MCF 10A (cell line): Measurements from ENCODE around the gene HMGN4. TPM values are rescaled to one million over a fixed set of nuclear protein-coding genes. Genes with fewer than 3 reads are reported as not detected.

Experiments
- BruUV-seq: library from RNA; stranded (reverse); fragments of 400-500 nt; replicated peaks from 2 replicates; lab custom pipeline; 2021; lab: Mats Ljungman, UMichigan
- CTCF ChIA-PET: fragments of 300-600 bp; sonication (Branson Sonifier 250); formaldehyde crosslinking; extraction: SDS; loops from one replicate; lab custom pipeline; 2021; ENCODE audit warnings: antibody characterized with exemption, inconsistent platforms; lab: Yijun Ruan, JAX
- POLR2A ChIA-PET: fragments of 300-600, 350-650 bp; sonication (Branson Sonifier 250); formaldehyde crosslinking; extraction: SDS; loops from one replicate; lab custom pipeline; 2020; ENCODE audit warnings: antibody characterized with exemption, inconsistent platforms; lab: Yijun Ruan, JAX
- DNase-seq: peaks from one replicate; pipeline ENCODE4 v3.0.0-alpha.2; 2018; ENCODE audit not compliant: unreplicated experiment
- H3K27ac Mint-ChIP-seq: one replicate; pipeline ENCODE4 v1.8.0; 2022; ENCODE audit warnings: mild to moderate bottlenecking, low read depth, mixed read lengths; ENCODE audit not compliant: unreplicated experiment
- H3K27me3 Mint-ChIP-seq: one replicate; pipeline ENCODE4 v1.8.0; 2022; ENCODE audit warnings: mixed read lengths; ENCODE audit not compliant: insufficient read depth, unreplicated experiment
- H3K36me3 Mint-ChIP-seq: one replicate; pipeline ENCODE4 v1.8.0; 2022; ENCODE audit warnings: mild to moderate bottlenecking, moderate library complexity, mixed read lengths; ENCODE audit not compliant: insufficient read depth, unreplicated experiment
- H3K4me1 Mint-ChIP-seq: one replicate; pipeline ENCODE4 v1.8.0; 2022; ENCODE audit warnings: mixed read lengths; ENCODE audit not compliant: insufficient read depth, unreplicated experiment
- H3K4me3 Mint-ChIP-seq: one replicate; pipeline ENCODE4 v1.8.0; 2022; ENCODE audit warnings: mild to moderate bottlenecking, moderate library complexity, mixed read lengths; ENCODE audit not compliant: unreplicated experiment
- H3K9me3 Mint-ChIP-seq: one replicate; pipeline ENCODE4 v1.8.0; 2022; ENCODE audit warnings: mixed read lengths; ENCODE audit not compliant: unreplicated experiment
- intact Hi-C: fragments of 100-400 bp; cut with micrococcal nuclease; formaldehyde crosslinking; loops from 2 replicates; pipeline ENCODE4 v1.14.1; 2022
- total RNA-seq: library from RNA; stranded (reverse); gene quantifications from 2 replicates; pipeline ENCODE4 v1.2.3, GENCODE V29; 2022
- TF ChIP-seq, protein P1 (sequence below): fragments of 200-600 bp; IDR thresholded peaks from one replicate; pipeline ENCODE4 v1.8.0; 2022; ENCODE audit warnings: antibody characterized with exemption, mild to moderate bottlenecking; ENCODE audit not compliant: unreplicated experiment

Gene HMGN4
- total RNA-seq, 1 experiment from 2014 or later, result 71.7 TPM

DNA sequence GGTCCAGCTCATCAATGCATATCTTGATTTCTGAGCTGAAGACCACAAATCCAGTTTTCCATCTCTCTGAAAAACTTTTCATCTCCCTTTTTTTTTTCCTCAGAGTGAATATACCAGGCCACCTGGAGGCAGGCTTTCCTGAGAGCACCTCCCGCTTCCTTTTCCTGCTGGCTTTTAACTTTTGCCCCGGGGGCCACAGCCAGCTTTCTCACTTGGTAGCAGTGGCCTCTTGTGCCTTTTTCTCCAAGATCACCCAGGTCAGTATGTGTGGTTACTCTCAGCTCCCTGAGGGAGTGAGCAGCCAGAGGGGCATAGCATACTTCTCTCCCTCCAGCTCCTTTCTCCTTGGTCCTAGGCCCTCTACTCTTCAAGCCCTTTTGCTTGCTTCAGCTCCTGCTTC, 38.1 kb upstream of the HMGN4 start, which contains the start of gene BTN1A1:
BTN1A1 (plus strand) TSS at position 202 of the 400 bp plus-strand sequence. CDS start 984 bp downstream, outside the sequence.
- H3K36me3 Mint-ChIP-seq, result no peaks in the 10 kb centered on the region
- ChIA-PET POLR2A (no interaction called here), CTCF (interaction anchor here (0.6 kb wide), 2 partner anchors 8 to 74 kb away, joined by 4 read pairs; no protein-coding TSS in a partner anchor)
- TF ChIP-seq, protein P1, sequence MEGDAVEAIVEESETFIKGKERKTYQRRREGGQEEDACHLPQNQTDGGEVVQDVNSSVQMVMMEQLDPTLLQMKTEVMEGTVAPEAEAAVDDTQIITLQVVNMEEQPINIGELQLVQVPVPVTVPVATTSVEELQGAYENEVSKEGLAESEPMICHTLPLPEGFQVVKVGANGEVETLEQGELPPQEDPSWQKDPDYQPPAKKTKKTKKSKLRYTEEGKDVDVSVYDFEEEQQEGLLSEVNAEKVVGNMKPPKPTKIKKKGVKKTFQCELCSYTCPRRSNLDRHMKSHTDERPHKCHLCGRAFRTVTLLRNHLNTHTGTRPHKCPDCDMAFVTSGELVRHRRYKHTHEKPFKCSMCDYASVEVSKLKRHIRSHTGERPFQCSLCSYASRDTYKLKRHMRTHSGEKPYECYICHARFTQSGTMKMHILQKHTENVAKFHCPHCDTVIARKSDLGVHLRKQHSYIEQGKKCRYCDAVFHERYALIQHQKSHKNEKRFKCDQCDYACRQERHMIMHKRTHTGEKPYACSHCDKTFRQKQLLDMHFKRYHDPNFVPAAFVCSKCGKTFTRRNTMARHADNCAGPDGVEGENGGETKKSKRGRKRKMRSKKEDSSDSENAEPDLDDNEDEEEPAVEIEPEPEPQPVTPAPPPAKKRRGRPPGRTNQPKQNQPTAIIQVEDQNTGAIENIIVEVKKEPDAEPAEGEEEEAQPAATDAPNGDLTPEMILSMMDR, result no peak
- no TSS peak for BruUV-seq
- no peaks in the 10 kb centered on the region for H3K9me3 Mint-ChIP-seq
- intact Hi-C loops, result no loop called here
- no peak for DNase-seq
- no peaks in the 10 kb centered on the region for H3K27me3 Mint-ChIP-seq
- no peaks in the 10 kb centered on the region for H3K4me1 Mint-ChIP-seq
- no peak within 1 kb of the TSS for H3K27ac Mint-ChIP-seq
- H3K4me3 Mint-ChIP-seq, result no peak within 1 kb of the TSS

DNA sequence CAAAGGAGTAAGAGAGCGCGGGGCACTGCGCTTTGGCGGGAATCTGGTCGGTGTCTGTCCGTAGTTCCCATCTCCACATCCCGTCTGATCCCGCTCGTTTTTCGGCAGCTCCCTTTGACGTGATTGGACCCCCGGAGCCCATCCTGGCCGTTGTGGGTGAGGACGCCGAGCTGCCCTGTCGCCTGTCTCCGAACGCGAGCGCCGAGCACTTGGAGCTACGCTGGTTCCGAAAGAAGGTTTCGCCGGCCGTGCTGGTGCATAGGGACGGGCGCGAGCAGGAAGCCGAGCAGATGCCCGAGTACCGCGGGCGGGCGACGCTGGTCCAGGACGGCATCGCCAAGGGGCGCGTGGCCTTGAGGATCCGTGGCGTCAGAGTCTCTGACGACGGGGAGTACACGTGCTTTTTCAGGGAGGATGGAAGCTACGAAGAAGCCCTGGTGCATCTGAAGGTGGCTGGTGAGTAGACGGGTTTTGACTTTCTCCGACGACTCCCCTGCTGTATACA, 36.6 kb upstream of the HMGN4 start:
- H3K4me1 Mint-ChIP-seq, result no peaks in the 10 kb centered on the region
- ChIA-PET POLR2A (interaction anchor here (0.7 to 1.2 kb wide), 2 partner anchors 11 to 677 kb away, joined by 3 read pairs; no protein-coding TSS in a partner anchor), CTCF (interaction anchor here (0.7 to 0.9 kb wide), 3 partner anchors 11 to 93 kb away, joined by 3 read pairs; no protein-coding TSS in a partner anchor)
- H3K36me3 Mint-ChIP-seq, result no peaks in the 10 kb centered on the region
- no peaks in the 10 kb centered on the region for H3K9me3 Mint-ChIP-seq
- H3K27ac Mint-ChIP-seq, result no peak overlapping the region
- intact Hi-C loops, result no loop called here
- no peak for DNase-seq
- no TSS peak for BruUV-seq
- H3K27me3 Mint-ChIP-seq, result no peaks in the 10 kb centered on the region
- no peak overlapping the region for H3K4me3 Mint-ChIP-seq
- TF ChIP-seq, protein P1, result no peak

DNA sequence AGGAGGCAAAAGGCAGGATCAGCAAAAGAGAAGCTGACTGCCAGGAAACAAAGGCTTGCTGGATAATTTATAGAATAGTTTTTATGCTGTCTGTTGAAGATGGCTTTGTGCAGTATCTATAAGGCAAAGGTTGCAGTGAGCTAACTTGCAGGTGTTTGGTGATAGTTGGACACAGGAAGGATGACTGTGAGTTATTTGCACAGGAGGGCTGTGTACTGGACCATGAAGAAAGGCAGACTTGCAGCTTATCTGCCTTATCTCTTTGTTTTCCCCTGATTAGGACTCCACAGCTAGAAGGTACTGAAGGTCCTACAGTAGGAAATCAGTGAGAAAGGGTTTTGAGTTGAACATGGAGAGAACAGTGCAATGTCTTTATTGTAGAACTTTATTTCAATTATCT, 36.0 kb upstream of the HMGN4 start:
- H3K27ac Mint-ChIP-seq, result no peak overlapping the region
- H3K27me3 Mint-ChIP-seq, result no peaks in the 10 kb centered on the region
- no peaks in the 10 kb centered on the region for H3K4me1 Mint-ChIP-seq
- intact Hi-C loops, result no loop called here
- no peaks in the 10 kb centered on the region for H3K9me3 Mint-ChIP-seq
- H3K4me3 Mint-ChIP-seq, result no peak overlapping the region
- ChIA-PET CTCF (interaction anchor here (0.9 kb wide), 2 partner anchors 10 to 94 kb away, joined by 3 read pairs; no protein-coding TSS in a partner anchor), POLR2A (interaction anchor here (0.7 to 1.2 kb wide), 2 partner anchors 10 to 678 kb away, joined by 3 read pairs; no protein-coding TSS in a partner anchor)
- no peak for DNase-seq
- TF ChIP-seq, protein P1, result no peak
- no TSS peak for BruUV-seq
- H3K36me3 Mint-ChIP-seq, result no peaks in the 10 kb centered on the region

DNA sequence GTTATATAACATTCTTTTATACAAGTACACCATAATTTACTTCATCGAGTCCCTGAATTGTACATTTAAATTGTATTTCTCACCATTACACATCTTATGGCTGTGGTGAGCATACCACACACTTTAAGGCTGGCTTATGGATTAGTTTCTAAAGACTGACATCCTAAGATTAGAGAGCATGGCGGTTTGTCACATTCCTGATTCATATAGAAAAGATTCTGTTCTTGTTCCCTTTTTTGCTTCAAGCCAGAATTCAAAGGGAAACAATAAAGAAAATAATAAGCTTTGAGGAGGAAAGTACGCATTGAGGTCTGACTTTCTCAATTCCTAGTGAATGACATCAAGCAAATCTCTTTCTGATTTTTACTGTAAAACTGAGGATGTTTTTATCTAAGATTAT, 35.5 kb upstream of the HMGN4 start:
- TF ChIP-seq, protein P1, result no peak
- H3K27me3 Mint-ChIP-seq, result no peaks in the 10 kb centered on the region
- H3K4me3 Mint-ChIP-seq, result no peak overlapping the region
- ChIA-PET POLR2A (interaction anchor here (0.7 to 1.2 kb wide), 2 partner anchors 10 to 678 kb away, joined by 3 read pairs; no protein-coding TSS in a partner anchor), CTCF (interaction anchor here (0.9 kb wide), 1 partner anchor 94 kb away, joined by 3 read pairs; no protein-coding TSS in a partner anchor)
- DNase-seq, result no peak
- BruUV-seq, result no TSS peak
- intact Hi-C loops, result no loop called here
- H3K36me3 Mint-ChIP-seq, result no peaks in the 10 kb centered on the region
- no peaks in the 10 kb centered on the region for H3K9me3 Mint-ChIP-seq
- H3K4me1 Mint-ChIP-seq, result no peaks in the 10 kb centered on the region
- no peak overlapping the region for H3K27ac Mint-ChIP-seq
